ENCODE measurements around the gene PTPRJ.
A peak's percentile ranks its signal among the peaks of the same experiment; 100 is the strongest.

The PTPRJ gene

DNA sequence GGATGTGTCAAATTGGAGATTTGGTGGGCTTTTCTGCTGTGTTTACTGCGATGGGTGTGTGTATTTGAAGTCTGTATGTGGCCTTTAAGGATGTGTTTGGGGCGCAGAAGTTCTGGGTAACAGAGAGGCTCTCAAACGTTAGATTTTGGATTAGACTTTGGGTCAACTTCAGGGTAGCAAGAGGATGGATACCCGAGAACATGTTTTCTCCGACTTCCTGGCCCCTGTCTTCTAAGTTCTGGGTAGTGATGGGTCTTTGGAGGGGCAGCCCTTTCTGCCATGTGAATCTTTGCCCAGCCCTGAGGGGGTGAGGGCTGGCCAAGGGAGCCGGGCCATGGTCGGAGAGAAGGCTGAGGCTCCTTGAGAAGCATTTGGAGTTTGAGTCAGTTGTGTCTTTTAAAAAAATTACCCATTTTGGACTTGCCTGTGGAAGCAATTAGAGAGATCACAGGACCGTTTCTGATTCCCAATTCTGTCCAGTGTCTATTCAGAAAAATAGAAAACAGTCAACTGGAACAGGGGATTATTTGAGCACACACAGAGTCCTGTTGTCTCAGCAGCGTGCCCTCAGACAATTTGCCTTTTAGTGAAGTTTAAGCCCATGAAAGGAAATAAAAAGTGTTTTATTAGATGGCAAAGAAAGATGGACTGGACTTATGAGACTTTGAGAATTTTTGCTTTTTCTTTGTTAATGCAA is 114.4 kb downstream of the PTPRJ start:
- no peak for DNase-seq (ENCODE audit: low spot score)

DNA sequence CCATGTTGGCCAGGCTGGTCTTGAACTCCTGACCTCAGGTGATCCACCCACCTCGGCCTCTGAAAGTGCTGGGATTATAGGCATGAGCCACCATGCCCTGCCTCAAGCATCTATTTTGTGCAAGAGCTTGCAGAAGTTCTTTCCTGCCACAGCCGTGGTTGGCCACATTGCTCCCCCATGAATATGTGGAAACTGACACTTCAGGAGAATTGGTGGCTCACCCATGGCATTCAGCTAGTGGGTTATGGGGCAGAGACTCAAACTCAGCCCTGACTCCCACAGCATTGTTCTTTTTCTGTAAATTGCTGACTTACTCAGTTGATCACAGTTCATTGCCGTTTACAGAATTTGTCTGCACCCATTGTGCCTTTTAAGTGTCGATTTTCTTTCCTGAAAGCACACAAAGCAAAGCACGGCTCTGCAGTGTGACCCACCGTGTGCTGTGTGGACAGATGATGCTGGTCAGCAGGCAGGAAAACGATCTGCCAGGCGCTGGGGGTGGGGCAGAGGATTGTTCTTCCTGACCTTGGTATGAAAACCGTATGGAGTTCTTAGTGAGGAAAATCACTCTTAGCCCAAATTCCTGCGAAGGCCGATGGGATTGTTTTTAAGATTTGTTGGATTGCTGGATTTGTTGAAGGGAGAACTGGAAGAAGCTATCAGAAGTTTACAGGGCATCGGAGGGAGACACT is 115.6 kb downstream of the PTPRJ start:
- DNase-seq (ENCODE audit: low spot score), result no peak

DNA sequence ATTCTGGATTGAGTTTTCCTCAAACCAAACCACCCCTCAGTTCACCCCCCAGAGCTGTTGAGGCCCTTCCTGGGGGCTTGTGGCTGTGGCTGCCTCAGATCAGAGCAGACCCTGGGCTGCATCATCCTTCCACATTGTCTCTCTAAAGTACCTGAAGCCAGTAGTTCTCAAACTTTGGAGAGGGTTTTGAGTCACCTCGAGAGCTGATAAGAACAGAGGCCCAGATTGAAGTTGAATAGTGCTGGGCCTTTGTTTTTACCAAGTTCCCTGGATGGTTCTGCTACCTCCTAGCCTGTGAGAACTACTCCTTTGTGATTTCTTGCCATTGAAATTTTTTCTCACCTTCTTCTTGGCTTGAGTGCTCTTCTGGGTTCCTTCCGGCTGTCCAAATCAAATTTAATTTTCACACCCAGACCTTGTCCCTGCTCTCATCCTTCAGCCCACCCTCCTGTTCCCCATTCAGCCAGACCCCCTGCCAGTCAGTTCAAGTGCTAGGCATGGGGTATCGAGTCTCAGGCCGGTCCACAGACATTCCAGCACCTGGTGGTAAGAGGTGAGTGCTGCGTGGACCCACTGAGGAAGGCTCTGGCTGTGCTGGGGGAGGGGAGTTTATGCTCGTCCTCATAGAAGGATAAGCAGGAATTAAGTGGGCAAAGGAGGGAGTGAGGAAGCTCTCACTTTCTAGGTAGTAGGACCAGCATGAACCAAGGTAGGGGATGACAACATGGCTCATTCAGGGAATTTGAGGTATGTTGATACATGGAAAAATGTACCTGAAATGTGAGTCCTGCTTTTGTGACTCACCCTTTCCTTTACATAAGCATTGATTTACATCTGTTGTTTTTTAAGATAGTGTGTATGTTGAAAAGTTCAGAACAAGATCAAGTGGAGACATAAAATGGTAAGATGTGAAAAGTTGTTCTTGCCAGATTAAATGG is 116.5 kb downstream of the PTPRJ start:
- DNase-seq (ENCODE audit: low spot score), result peak; percentile 29

DNA sequence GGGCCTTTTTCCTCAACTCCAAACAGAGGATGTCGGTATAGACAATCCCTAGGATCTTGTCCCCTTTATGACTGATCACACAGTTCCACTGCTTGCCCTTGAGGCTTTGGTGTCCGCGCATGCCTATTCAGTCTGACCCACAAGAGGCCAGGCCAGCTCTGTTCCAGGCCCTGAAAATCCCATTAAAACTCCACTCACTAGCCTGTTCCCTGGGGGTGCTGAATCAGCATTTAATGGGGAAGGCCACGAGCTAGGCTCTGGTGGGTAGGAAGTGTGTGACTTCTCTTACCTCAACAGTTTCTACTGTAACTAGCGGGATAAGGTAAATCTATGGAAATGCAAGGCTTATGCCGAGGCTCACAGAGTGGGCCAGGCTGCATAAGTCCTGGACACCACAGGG is 117.7 kb downstream of the PTPRJ start:
- DNase-seq (ENCODE audit: low spot score), result no peak

DNA sequence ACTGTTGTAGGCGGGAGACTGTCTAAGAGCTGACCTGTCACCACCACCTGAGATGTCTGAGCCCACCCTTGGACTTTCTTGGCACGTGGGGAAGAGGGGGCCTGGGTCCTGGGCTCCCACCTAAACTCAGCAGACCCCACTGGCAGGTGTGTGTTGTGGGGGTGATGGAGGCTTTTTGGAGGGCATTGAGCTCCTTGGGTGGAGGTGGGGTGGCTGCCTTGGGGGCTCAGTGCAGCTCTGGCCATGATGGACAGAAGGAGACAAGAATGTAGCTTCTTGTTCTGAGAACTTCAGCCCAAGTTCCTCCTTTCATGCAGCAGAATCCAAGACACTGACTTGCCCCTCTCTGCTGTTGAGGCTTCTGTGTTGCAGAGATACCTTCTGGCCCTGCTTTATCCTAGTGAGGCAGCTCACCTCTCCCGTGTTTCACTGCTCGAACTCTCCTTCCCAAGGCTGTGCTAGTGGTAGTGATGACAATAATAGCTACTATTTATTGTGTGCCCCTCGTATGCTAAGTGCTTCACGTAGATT is 119.6 kb downstream of the PTPRJ start:
- DNase-seq (ENCODE audit: low spot score), result no peak

DNA sequence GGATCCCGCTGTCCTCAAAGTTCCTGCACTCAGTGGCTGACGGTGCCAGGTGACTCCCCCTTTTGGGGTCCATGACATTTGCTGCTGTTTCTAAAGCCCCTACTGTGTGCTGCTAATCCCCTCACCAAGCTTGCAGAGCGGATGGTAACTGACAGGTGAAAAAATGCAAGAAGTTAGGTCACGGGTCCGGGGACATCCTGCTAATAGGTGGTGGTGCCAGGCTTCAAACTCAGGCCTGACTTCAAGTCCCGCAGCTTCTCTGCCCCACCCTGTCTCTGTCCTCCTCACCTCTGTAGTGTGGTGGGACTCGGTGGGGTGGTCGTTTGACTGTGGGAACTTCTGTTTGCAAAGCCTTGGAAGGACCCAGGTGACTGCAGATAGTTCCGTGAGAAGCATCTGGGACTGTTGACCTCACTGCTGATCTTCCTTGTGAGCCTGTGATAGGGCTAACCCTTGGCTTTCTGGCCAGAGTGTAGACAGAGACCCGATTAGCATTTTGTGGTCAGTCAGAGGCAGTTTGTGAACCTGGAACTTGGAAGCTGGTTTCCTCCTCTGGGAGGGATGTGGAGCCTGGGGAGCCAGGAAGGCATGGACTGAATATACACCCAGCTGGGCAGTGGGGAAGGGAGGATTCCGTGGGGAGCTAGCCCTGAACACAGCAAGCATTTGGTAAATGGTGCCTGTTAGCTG is 120.8 kb downstream of the PTPRJ start:
- no peak for DNase-seq (ENCODE audit: low spot score)

DNA sequence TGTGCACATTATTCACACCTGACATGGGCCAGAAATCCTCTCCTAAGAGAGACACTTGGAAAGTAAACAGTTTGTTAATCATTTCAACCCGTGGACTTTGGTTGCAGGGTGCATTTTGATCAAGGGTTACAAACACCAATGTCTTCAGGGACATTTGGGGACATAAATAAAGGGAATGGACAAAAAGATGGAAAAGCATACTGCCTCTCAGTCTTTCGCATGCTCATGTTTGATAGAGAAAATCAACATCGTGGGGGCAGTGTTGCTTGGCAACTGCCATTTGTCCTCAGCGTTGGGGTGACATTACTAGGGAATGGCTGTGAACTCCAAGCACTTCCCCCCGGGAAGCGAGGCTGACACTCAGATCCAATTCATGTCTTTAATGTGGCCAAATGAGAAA is 121.6 kb downstream of the PTPRJ start:
- no peak for DNase-seq (ENCODE audit: low spot score)

DNA sequence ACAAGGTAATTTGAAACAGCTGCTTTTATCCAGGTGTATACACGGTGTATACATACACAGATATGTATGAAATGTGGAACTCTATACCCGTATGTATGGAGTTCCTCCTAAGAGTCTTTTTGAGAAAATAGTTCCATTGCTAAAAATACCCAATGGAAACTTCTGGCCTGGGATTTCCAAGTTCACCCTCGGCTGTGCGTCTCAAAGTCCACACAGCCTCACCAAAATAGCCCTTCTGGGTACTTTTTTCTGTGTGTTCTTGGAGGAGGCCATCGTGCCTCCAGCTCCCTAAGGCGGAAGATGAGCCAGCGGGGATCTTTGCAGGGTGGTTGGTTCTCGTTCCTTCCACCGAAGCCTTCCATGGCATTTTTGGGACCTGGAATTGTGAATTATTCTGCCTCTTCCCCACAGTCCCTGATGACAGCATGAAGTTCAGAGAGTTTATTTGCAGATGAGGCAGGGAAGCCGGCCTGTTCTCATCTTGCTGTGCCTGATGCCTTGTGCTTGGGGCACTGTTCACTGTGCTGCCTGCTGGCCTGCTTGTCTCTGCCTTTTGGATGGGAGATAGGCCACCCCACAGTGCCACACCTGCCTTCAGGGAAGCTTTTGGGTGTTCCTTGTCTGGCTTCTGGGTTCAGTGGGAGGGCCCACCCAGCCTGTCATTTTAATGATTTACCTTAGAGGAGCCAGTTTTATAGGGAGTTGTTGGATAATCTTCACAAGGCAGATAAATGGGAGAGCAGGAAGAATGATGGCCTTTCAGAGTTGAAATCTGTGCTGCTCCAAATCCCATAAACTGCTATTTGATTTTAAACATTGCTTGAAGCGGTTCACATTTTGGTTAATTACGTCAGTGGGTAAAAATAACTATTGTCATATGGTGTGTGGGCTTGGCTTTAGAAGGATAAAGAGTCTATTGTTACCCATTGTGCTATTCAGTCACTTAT is 123.5 kb downstream of the PTPRJ start:
- DNase-seq (ENCODE audit: low spot score), result no peak

DNA sequence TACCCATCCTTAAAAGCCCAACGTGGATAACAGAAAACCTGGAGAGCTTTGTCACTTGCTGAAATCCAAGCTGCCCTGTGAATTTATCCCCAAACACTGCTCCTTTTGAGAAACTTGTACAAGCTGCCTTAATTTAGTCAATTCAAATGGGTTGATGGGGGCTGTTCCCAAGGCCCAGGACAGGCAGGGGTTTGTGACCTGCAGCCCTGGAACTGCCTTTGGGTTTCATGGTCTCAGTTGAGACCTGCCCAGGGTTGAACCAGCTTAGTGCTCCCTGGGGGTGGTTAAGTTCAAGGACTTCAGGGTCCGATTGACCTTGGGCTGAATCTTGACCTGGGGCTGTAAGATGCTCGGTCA is 124.2 kb downstream of the PTPRJ start:
- no peak for DNase-seq (ENCODE audit: low spot score)

DNA sequence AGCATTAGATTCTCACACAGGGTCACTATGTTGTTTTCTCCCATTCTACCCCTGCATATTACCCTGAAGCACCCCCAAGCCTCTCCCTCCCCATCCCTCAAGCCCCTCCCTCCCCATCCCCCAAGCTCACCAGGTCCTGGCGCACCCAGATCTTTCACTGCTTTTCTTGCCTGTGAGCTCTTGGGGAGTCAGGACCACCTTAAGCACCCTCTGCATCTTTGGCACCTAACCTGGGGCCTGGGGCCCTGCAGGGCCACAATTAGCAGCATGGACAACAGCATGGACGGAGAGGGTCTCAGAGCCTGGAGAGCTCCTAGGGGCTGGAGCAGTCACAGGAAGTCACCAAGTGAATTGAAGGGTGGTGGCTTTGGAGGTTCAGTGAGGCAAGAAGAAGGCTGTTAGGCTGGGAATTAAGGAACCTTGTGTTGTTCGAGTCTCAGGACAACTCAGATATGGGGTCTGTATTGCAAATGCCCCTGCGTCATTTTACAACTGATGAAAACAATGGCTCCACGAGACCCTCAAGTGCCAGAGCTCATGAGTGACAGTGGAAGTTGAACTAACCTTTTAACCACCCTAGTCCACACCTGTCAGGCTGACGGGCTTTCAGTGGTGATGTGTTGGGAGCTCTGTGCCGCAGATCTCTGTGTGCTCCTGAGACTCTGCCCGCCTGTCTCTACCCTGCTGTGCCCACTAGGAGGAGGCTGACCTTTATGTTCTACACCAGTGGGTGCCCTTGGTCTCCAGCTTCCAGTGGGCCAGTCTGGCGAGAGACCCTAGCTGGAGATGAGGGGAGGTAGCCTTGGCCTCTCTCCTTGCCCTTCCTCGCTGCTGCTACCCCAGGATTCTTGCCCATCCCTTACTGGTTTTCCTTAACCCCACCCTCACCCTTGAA is 125.0 kb downstream of the PTPRJ start:
- no peak for DNase-seq (ENCODE audit: low spot score)

DNA sequence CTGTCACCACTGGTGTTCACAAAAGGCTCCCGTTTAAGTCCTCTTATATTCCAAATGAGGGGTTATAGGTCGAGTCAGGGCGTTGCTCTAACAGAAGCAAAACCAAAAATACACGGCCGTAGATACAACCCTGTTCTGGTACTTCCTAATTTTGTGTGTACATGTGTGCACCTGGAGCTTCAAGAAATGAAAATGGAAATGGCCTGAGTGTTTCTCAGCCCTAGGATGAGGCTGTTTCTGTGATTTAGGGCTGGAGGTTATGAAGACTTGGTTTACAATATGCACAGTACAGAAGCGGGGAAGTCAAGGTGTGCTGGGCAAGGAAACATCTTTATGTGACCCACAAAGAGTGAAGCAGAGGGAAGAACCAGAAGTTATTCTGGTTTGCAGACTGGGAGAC is 125.8 kb downstream of the PTPRJ start:
- DNase-seq (ENCODE audit: low spot score), result no peak

DNA sequence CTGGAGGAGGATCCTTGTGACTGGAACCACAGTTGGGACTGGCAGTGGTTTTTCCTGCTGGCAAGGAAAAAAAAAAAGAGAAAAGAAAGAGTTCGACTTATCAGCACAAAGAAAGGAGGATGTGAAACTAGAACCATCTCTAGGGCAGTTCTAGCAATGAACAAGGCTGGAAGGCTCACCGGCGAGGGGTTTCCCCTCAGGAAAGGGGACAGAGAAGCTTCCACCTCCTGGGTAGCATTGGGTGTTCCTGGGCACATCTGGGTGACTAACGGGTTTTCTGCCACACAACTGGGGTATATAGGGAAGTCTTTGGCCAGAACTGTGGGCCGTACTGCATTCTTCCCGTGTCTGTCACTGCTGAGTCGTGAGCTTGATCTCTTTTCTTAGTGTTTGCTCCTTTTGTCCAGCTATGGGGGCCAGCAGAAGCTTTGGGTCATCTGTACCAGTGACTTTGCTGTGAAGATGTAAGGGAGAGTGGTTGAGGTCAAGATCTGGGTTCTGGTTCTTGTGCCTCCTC is 126.9 kb downstream of the PTPRJ start:
- peak; percentile 32 for DNase-seq (ENCODE audit: low spot score)

DNA sequence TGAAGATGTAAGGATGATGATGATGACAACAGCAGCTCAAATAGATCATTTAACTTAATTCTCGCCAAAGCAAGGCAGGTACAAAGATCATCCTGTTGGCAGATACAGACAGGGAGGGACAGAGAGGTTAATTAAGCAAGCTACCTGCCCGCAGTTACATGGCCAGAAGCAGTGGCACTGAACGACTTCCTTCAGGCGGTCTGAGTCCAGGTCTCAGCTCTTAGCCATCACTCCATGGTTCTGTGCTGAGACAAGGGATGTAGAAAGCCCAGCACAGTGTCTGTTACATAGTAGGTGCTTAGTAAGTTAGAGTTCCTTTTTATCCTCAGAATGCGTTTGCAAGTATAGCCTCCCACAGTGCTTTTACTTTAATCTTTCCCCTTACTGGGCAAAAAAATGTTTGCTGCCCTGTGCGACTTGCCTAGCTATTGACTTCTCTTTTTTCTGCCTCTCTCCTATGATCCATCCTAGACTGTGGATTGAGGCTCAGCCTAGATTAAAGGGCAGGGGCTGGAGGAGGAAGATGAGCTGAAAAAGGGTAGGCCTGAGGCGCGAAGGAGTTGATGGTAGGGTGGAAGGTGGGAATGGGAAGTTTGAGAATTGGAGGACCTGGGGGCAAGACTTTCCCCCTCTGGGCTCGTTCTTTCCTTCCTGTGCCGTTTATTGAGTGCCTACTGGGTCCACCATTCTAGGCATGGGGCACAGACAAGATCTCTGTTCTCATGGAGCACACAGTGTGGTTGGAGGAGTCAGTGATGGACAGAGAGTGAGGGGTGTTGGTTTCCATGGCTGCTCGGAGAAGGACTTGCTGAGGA is 128.1 kb downstream of the PTPRJ start:
- no peak for DNase-seq (ENCODE audit: low spot score)

DNA sequence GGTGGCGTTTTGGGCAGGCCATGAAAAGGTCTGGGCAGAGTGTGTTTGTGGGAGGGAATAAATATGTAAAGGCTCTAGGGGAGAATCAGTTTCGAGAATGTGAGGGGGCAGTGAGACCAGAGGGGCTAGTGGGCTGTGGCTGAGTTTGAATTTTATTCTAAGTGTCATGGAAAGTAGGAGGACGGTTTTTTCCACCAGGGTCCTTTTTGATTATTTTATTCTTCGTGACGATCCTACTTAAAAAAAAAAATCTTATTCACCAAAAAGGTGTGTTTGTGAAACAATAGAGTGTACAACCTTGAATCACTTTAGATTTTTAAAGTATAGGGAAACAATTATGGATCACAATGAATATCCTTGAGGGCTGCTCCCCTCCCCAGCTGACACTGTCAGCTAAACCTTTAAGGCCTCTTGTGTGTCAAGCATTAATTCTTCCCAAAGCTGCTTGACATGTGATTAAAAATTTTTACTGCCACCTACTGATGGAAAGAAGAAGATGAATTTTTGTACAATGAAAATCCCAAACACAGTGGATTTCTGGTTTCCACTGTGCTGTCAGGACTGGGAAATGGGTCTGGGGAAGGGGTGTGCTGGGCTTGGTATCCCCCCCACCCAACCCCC is 128.8 kb downstream of the PTPRJ start:
- peak; percentile 58 for DNase-seq (ENCODE audit: low spot score)

DNA sequence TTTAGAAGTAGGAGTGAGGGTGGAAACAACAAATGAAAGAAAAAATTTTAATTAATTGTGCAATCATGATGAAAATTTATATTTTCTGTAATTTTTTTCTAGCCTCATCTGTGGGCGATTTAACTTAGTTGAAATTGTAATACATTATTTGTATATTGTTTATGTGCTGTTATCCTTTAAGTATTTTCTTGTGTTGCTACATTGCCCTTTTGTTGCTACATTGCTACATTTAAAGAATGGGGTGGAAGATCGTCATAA is 130.1 kb downstream of the PTPRJ start:
- DNase-seq (ENCODE audit: low spot score), result no peak

DNA sequence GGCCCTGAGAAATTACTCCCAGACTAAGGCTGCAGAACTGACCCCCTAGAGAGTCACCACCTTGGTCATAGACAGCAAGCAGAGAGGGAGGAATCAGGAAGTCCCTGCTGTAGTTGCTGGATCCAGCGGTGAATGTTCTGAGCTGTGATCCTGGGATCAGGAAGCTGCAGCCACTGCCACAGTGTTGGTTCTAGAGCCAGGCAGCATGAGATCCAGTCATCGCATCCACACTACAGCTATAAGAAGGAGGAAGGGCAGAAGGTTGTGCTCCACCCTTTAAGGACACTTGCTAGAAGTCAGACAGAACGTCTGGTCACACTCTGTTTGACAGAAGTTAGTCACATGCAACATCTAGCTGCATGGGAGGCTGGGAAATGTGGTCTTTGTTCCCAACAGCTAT is 131.5 kb downstream of the PTPRJ start:
- DNase-seq (ENCODE audit: low spot score), result no peak

DNA sequence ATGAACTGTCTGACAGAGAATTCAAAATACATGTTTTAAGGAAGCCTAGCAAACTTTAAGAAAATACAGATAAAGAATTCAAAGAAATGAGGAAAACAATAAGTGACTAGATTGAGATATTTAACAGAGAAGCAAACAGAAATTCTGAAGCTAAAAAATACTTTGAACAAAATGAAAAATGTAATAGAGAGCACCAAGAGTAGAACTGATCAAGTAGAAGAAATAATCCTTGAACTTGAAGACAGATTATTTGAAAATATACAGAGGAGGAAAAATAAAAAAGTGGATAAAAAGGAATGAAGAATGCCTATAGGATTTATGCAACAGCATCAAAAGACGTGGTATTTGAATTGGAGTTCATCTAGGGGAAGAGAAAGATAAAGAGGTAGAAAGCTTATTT is 134.4 kb downstream of the PTPRJ start:
- DNase-seq (ENCODE audit: low spot score), result no peak

DNA sequence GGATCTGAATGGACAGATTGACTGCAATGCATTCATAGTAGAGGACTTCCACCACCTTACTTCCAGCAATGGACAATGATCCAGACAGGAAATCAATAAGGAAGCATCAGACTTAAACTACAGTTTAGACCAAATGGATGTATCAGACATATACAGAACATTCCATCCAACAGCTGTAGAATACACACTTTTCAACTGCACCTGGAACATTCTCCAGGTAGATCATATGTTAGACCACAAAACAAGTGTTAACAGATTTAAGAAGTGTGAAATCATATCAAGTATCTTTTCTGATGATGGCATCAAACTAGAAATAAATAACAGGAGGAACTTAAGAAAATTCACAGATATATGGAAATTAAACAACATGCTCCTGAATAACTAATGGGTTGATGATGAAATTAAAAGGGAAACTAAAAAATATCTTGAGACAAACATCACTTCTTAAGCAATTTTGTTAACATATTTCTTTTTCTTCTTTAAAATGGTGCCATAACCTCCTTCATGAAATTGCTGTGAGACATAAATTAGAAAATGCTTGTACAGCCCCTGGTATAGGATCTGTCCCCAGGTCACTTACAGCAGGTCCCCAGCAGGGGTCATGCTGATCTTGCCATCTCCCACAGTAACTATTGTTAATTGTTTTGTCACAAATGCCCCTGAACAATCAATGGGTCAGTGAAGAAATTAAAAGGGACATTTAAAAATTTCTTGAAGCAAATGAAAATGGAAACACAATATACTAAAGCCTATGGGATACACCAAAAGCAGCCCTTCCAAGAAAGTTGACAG is 136.3 kb downstream of the PTPRJ start:
- DNase-seq (ENCODE audit: low spot score), result no peak
